Activated CD4-positive, alpha-beta T cell treated with anti-CD3 and anti-CD28 coated beads, Interleukin-2, Interleukin-4, amounts not matched to agents 100 ng/mL and 50 ng/mL, durations not matched to agents 16 hours and 8 hours (primary cell): Measurements from ENCODE around the gene DLGAP1.
"Not testable (repeated sequence)": the region's sequence is repeated elsewhere in the genome, so short reads cannot be mapped to it uniquely, and the experiment has no call there.

Experiments used
- DNase-seq: peaks from one replicate; pipeline ENCODE4 v3.0.0-alpha.2; 2020; ENCODE audit warnings: low spot score

The DLGAP1 gene

GRCh38 chr18:3603421-3604234 lies 851.5 kb downstream of the DLGAP1 start:
- DNase-seq, result peak; percentile 73

GRCh38 chr18:3601106-3601755 lies 853.9 kb downstream of the DLGAP1 start:
- not testable (repeated sequence) for DNase-seq

- no peak for DNase-seq
Measured at GRCh38 chr18:3599861-3600260, 855.2 kb downstream of the DLGAP1 start.

GRCh38 chr18:3599195-3599594 lies 855.9 kb downstream of the DLGAP1 start:
- DNase-seq, result no peak

- DNase-seq, result no peak
Measured at GRCh38 chr18:3598581-3598980, 856.5 kb downstream of the DLGAP1 start.

GRCh38 chr18:3597409-3598357 lies 857.4 kb downstream of the DLGAP1 start:
- no peak for DNase-seq

- peak; percentile 77 for DNase-seq
Measured at GRCh38 chr18:3596637-3597384, 858.3 kb downstream of the DLGAP1 start.

GRCh38 chr18:3596324-3596636 lies 858.8 kb downstream of the DLGAP1 start:
- no peak for DNase-seq

- peak; percentile 77 for DNase-seq
Measured at GRCh38 chr18:3595369-3596273, 859.5 kb downstream of the DLGAP1 start.

GRCh38 chr18:3594760-3595368 lies 860.2 kb downstream of the DLGAP1 start:
- DNase-seq, result no peak

- DNase-seq, result peak; percentile 91
Measured at GRCh38 chr18:3593904-3594759, 861.0 kb downstream of the DLGAP1 start.

GRCh38 chr18:3593381-3593903 lies 861.7 kb downstream of the DLGAP1 start:
- DNase-seq, result no peak

- no peak for DNase-seq
Measured at GRCh38 chr18:3592864-3593263, 862.2 kb downstream of the DLGAP1 start.

GRCh38 chr18:3590096-3590630 lies 864.9 kb downstream of the DLGAP1 start:
- no peak for DNase-seq

- DNase-seq, result peak; percentile 72
Measured at GRCh38 chr18:3585656-3586509, 869.2 kb downstream of the DLGAP1 start.

- DNase-seq, result no peak
Measured at GRCh38 chr18:3584897-3585460, 870.1 kb downstream of the DLGAP1 start.

GRCh38 chr18:3584266-3584861 lies 870.7 kb downstream of the DLGAP1 start:
- no peak for DNase-seq
